H1 (cell line): ENCODE data around the gene MDK.

Experiments
- CHD1 ChIP-seq: IDR thresholded peaks from 2 replicates; pipeline ENCODE4 v1.6.1; 2012; ENCODE audit warnings: low read depth, low read length, improper control_type of control experiment
- CREB1 ChIP-seq: IDR thresholded peaks from 2 replicates; pipeline ENCODE4 v1.6.1; 2012; ENCODE audit warnings: inconsistent platforms
- CTCF ChIP-seq, 3 experiments: IDR thresholded peaks; 1 replicate in 2 of 3; 2 replicates in 1 of 3; pipeline versions ENCODE4 v1.5.1 to v1.6.1; 2011; ENCODE audit warnings: low read length in 3 of 3, mild to moderate bottlenecking in 3 of 3, inconsistent platforms in 2 of 3, low read depth in 1 of 3, moderate library complexity in 1 of 3; ENCODE audit not compliant: insufficient read depth in 1 of 3; ENCODE audit errors: control extremely low read depth in 1 of 3
- EZH2 ChIP-seq: fragments of 200-600 bp; sonication (generic); IDR thresholded peaks from 2 replicates; pipeline ENCODE4 v1.7.1; 2012; ENCODE audit warnings: low read depth, mild to moderate bottlenecking, moderate library complexity, low read length, inconsistent platforms; ENCODE audit not compliant: severe bottlenecking
- GTF2F1 ChIP-seq: IDR thresholded peaks from 2 replicates; pipeline ENCODE4 v1.6.1; 2012; ENCODE audit warnings: low read depth, low read length, improper control_type of control experiment, borderline replicate concordance
- JUN ChIP-seq: IDR thresholded peaks from 2 replicates; pipeline ENCODE4 v1.6.1; 2011; ENCODE audit warnings: low read depth, mild to moderate bottlenecking, improper control_type of control experiment, low read length
- JUND ChIP-seq: IDR thresholded peaks from 2 replicates; pipeline ENCODE4 v1.6.1; 2011; ENCODE audit warnings: mild to moderate bottlenecking, improper control_type of control experiment, low read length
- POLR2A ChIP-seq, 2 experiments: IDR thresholded peaks; 1 replicate in 1 of 2; 2 replicates in 1 of 2; pipeline ENCODE4 v1.6.1; 2011; ENCODE audit warnings: low read depth in 2 of 2, low read length in 2 of 2, mild to moderate bottlenecking in 2 of 2; ENCODE audit errors: control extremely low read depth in 1 of 2
- RFX5 ChIP-seq: IDR thresholded peaks from 2 replicates; pipeline ENCODE4 v1.6.1; 2011; ENCODE audit warnings: low read depth, low read length, improper control_type of control experiment, borderline replicate concordance
- TAF1 ChIP-seq: IDR thresholded peaks from 2 replicates; pipeline ENCODE4 v1.6.1; 2011; ENCODE audit warnings: mild to moderate bottlenecking, low read depth, low read length
- YY1 ChIP-seq: IDR thresholded peaks from 2 replicates; pipeline ENCODE4 v1.6.1; 2011; ENCODE audit warnings: low read depth, mild to moderate bottlenecking, low read length
- TF ChIP-seq, protein P1 (sequence below): IDR thresholded peaks from 2 replicates; pipeline ENCODE4 v1.6.1; 2011; ENCODE audit warnings: low read length, improper control_type of control experiment

DNA sequence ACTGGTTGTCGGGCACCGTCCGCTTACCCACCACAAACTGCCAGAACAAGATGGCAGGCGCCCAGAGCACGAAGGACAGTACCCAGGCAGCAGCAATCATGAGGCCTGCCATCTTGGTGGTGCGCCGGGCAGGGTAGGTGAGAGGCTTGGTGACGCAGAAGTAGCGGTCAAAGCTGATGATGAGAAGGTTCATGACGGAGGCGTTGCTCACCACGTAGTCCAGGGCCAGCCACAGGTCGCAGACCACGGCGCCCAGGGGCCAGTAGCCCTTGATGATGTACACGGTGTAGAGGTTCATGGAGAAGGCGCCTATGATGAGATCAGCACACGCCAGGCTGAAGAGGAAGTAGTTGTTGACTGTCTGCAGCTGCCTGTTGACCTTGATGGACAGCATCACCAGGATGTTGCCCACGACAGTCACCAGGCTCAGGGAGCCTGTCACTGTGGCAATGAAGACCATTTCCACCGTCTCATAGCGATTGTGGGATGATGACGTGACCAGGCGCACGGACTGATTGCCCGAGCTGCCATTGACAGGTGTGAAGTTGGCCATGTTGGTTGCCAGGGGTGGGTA, 4.6 kb downstream of the MDK start:
- TF ChIP-seq EZH2 (no peak), JUND (no peak), CTCF (IDR thresholded peaks at IDR 0.05; ENCODE audit: control extremely low read depth in 1 of 3, insufficient read depth in 1 of 3, low read depth in 1 of 3, low read length in 3 of 3) (no peak), JUN (no peak), CREB1 (no peak), CHD1 (no peak), GTF2F1 (no peak), TAF1 (no peak), YY1 (no peak), POLR2A (IDR thresholded peaks at IDR 0.05; ENCODE audit: control extremely low read depth in 1 of 2, low read depth in 2 of 2, low read length in 2 of 2) (no peak), RFX5 (no peak)
- TF ChIP-seq, protein P1, sequence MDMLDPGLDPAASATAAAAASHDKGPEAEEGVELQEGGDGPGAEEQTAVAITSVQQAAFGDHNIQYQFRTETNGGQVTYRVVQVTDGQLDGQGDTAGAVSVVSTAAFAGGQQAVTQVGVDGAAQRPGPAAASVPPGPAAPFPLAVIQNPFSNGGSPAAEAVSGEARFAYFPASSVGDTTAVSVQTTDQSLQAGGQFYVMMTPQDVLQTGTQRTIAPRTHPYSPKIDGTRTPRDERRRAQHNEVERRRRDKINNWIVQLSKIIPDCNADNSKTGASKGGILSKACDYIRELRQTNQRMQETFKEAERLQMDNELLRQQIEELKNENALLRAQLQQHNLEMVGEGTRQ, result no peak
